Smooth muscle cell (in vitro differentiated cells): ENCODE results near the gene WNT4. TPM values are rescaled to one million over a fixed set of nuclear protein-coding genes. Genes with fewer than 3 reads are reported as not detected.

Experiments
- DNase-seq: peaks from one replicate; lab custom pipeline; 2025; ENCODE audit not compliant: unreplicated experiment; lab: John Stamatoyannopoulos, UW
- H2AFZ ChIP-seq: fragments of 200-600 bp; sonication (generic); 2 replicates; pipeline ENCODE4 v1.6.0; 2016; ENCODE audit warnings: antibody characterized with exemption, low read depth, mild to moderate bottlenecking
- H3F3A ChIP-seq: fragments of 200-600 bp; sonication (generic); 2 replicates; pipeline ENCODE4 v1.6.0; 2017; ENCODE audit warnings: antibody characterized with exemption, low read depth
- H3K27ac ChIP-seq: fragments of 200-600 bp; sonication (generic); 2 replicates; pipeline ENCODE4 v1.5.1; 2016; ENCODE audit warnings: low read depth, mild to moderate bottlenecking
- H3K27me3 ChIP-seq: fragments of 200-600 bp; sonication (generic); 2 replicates; pipeline ENCODE4 v1.6.1; 2016; ENCODE audit warnings: low read depth, mild to moderate bottlenecking
- H3K36me3 ChIP-seq: fragments of 200-600 bp; sonication (generic); 2 replicates; pipeline ENCODE4 v1.5.1; 2016; ENCODE audit warnings: low read depth
- H3K4me1 ChIP-seq: fragments of 200-600 bp; sonication (generic); 2 replicates; pipeline ENCODE4 v1.5.1; 2016; ENCODE audit warnings: low read depth
- H3K4me2 ChIP-seq: fragments of 200-600 bp; sonication (generic); 2 replicates; pipeline ENCODE4 v1.6.0; 2016; ENCODE audit warnings: mild to moderate bottlenecking
- H3K4me3 ChIP-seq: fragments of 200-600 bp; sonication (generic); 2 replicates; pipeline ENCODE4 v1.5.1; 2016; ENCODE audit warnings: mild to moderate bottlenecking
- H3K79me2 ChIP-seq: fragments of 200-600 bp; sonication (generic); 2 replicates; pipeline ENCODE4 v1.6.0; 2016; ENCODE audit warnings: low read depth, mild to moderate bottlenecking
- H3K9ac ChIP-seq: fragments of 200-600 bp; sonication (generic); 2 replicates; pipeline ENCODE4 v1.6.0; 2016; ENCODE audit warnings: low read depth
- H3K9me3 ChIP-seq: fragments of 200-600 bp; sonication (generic); replicated peaks from 2 replicates; pipeline ENCODE4 v1.5.1; 2016; ENCODE audit warnings: low read depth
- H4K20me1 ChIP-seq: fragments of 200-600 bp; sonication (generic); 2 replicates; pipeline ENCODE4 v1.6.0; 2016; ENCODE audit warnings: low read depth
- CTCF ChIP-seq: fragments of 200-600 bp; sonication (generic); IDR thresholded peaks from 2 replicates; pipeline ENCODE4 v1.5.1; 2017; ENCODE audit warnings: borderline replicate concordance, mild to moderate bottlenecking, antibody characterized with exemption; ENCODE audit not compliant: insufficient read depth, poor library complexity, severe bottlenecking
- WGBS: methylation state at CpG from one replicate; pipeline ENCODE4 v1.1.7; 2016; ENCODE audit warnings: low lambda C conversion rate; 5-methylcytosine and 5-hydroxymethylcytosine counted together
- polyA plus RNA-seq: library from polyadenylated mRNA; unstranded; fragments of >200 nt; fragmentation: Nextera tagmentation; extraction: Ambion mirVana; gene quantifications from 2 replicates; pipeline ENCODE4 v1.2.1, GENCODE V29; 2016
- total RNA-seq: library from RNA; depleted of rRNA; stranded (reverse); fragments of >200 nt; gene quantifications from 2 replicates; pipeline ENCODE4 v1.2.3, GENCODE V29; 2014

The WNT4 gene
- total and polyA plus RNA-seq, 2 experiments from 2014 or later, result 0.18 to 0.55 TPM

GRCh38 chr1:22168412-22168973 lies 25.6 kb upstream of the WNT4 start:
- H3K27me3 ChIP-seq, result peaks cover 5% of the 10 kb centered on the region
- DNase-seq, result no peak
- no peaks in the 10 kb centered on the region for H3K4me1 ChIP-seq
- H3K27ac ChIP-seq, result no peak overlapping the region
- no peak overlapping the region for H3K4me2 ChIP-seq
- H4K20me1 ChIP-seq, result no peaks in the 10 kb centered on the region
- H3F3A ChIP-seq, result no peaks in the 10 kb centered on the region
- no peaks in the 10 kb centered on the region for H3K79me2 ChIP-seq
- no peak for TF ChIP-seq CTCF
- H3K4me3 ChIP-seq, result no peak overlapping the region
- H3K36me3 ChIP-seq, result no peaks in the 10 kb centered on the region
- H3K9me3 ChIP-seq, result no peaks in the 10 kb centered on the region
- H2AFZ ChIP-seq, result no peak overlapping the region
- 71% methylated on average over 4 of the region's 4 CpGs for WGBS
- no peak overlapping the region for H3K9ac ChIP-seq

GRCh38 chr1:22166439-22166838 lies 23.5 kb upstream of the WNT4 start:
- H3K27ac ChIP-seq, result no peak overlapping the region
- no peaks in the 10 kb centered on the region for H3K79me2 ChIP-seq
- no peaks in the 10 kb centered on the region for H3K27me3 ChIP-seq
- H2AFZ ChIP-seq, result no peak overlapping the region
- no peaks in the 10 kb centered on the region for H3K9me3 ChIP-seq
- no peaks in the 10 kb centered on the region for H3K4me1 ChIP-seq
- H3K4me2 ChIP-seq, result no peak overlapping the region
- 79% methylated on average over 1 of the region's 1 CpG for WGBS
- no peak overlapping the region for H3K4me3 ChIP-seq
- no peaks in the 10 kb centered on the region for H3F3A ChIP-seq
- DNase-seq, result no peak
- TF ChIP-seq CTCF, result no peak
- H3K9ac ChIP-seq, result no peak overlapping the region
- no peaks in the 10 kb centered on the region for H3K36me3 ChIP-seq
- no peaks in the 10 kb centered on the region for H4K20me1 ChIP-seq

GRCh38 chr1:22164841-22165808 lies 22.2 kb upstream of the WNT4 start:
- 91% methylated on average over 14 of the region's 14 CpGs for WGBS
- Histone ChIP-seq H3F3A (no peaks in the 10 kb centered on the region), H3K4me2 (no peak overlapping the region), H3K9me3 (no peaks in the 10 kb centered on the region), H3K27ac (no peak overlapping the region), H3K79me2 (no peaks in the 10 kb centered on the region), H4K20me1 (no peaks in the 10 kb centered on the region), H3K36me3 (no peaks in the 10 kb centered on the region), H3K27me3 (no peaks in the 10 kb centered on the region), H3K4me1 (no peaks in the 10 kb centered on the region), H3K4me3 (no peak overlapping the region), H3K9ac (no peak overlapping the region), H2AFZ (no peak overlapping the region)
- DNase-seq, result no peak
- TF ChIP-seq CTCF, result no peak

GRCh38 chr1:22163564-22163963 lies 20.7 kb upstream of the WNT4 start:
- 98% methylated on average over 6 of the region's 6 CpGs for WGBS
- no peak overlapping the region for H3K4me3 ChIP-seq
- TF ChIP-seq CTCF, result no peak
- no peak overlapping the region for H2AFZ ChIP-seq
- DNase-seq, result no peak
- no peaks in the 10 kb centered on the region for H3K36me3 ChIP-seq
- H3K4me1 ChIP-seq, result no peaks in the 10 kb centered on the region
- no peaks in the 10 kb centered on the region for H3K9me3 ChIP-seq
- no peak overlapping the region for H3K9ac ChIP-seq
- H3F3A ChIP-seq, result no peaks in the 10 kb centered on the region
- H3K27ac ChIP-seq, result no peak overlapping the region
- no peaks in the 10 kb centered on the region for H3K27me3 ChIP-seq
- no peaks in the 10 kb centered on the region for H3K79me2 ChIP-seq
- no peaks in the 10 kb centered on the region for H4K20me1 ChIP-seq
- H3K4me2 ChIP-seq, result no peak overlapping the region
